ENCODE data around the gene MS4A4A.
"Not testable (repeated sequence)": the region's sequence is repeated elsewhere in the genome, so short reads cannot be mapped to it uniquely, and the experiment has no call there.

The MS4A4A gene

DNA sequence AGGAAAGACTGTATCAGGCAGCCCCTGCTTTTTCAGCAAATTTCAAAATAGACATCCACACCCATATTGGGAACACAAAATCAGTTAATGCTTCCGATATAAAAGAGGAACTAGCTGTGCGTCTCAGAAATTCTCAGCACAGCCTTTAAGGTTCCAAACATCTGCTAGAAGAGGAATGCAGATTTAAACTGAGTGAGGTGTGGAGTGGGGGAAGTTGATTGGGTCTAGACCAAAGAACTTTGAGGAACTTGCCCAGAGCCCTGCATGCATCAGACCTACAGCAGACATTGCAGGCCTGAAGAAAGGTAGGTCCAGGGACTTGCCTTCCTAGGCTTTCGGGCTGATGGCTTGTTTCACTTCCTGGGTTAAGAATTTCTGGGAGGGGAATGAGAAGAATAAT, at the start of gene MS4A4A:
Gene MS4A4A (plus strand): TSS at position 255 of the 400 bp plus-strand sequence. CDS start 10 bp downstream, at position 265.
- DNase-seq = no peak

DNA sequence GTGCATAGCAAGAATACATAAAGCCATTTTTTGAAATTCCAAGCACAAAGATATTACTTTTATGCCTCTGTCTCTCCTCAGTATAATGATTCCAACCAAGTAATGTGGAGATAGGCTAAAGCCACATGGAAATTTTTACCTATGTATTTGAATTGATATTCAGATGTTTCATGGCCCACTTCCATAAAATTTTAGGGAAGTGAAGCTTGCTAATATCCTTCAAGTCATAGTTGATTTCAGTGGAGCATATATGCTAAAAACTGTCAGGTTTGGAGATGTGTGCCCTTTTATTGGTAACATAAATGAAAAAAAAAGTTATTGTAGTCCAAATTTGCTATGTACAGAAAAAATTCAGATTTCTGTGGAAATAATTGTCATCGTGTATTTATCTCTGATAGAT, 49.8 kb upstream of the MS4A4A start:
- no peak for DNase-seq

DNA sequence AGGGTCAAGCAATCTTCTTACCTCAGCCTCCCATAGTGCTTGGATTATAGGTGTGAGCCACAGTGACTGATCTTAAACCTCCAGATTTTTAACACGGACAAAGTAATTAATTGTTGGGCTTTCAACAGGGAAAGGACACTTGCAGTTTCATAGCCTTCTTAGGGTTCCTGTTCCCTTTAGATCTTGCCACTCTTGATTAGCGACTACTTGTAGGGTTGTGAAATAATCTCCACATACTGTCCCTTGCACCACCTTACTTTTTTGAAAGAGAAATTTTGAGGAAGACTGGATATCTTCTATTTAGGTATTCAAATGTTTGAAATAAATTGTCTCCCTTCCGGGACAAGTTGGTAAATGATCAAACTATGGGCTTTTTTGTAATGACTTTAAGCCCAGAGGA, 45.1 kb upstream of the MS4A4A start:
- DNase-seq = no peak

DNA sequence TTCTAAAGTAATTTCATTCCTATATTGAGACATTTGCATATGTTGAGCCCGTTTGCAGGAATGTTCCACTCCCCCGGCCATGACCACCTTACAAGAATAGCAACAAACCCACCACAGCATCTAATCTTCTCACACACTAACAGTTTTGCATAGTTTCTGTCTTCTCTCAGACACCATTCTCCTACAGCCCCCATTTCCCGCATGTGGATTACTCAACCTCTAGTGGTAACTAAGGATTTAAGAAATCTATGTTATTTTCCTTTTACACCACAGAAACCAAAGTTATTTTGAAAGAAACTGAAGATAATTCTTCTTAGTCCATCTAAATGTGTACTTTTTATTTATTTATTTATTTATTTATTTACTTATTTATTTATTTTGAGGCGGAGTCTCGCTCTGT, 39.8 kb upstream of the MS4A4A start:
- no peak for DNase-seq

DNA sequence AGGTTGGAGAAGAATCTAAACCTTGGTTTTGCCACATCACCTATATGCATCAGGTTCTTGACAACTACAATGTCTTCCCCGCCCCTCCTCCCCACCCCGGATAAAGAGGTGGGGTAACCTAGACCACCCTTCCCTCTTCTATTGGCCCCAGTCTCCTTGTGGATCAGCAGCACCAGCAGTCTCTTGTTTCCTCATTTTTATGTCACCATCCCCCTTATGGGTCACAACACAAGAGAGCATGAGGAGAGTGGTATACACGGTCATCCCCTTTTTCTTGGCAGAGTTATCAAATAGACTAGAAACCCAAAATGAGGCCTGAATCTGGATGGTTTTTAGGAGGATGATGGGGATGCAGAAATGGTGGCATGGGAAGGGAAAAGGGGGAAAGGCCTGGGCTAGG, 38.7 kb upstream of the MS4A4A start:
- no peak for DNase-seq

DNA sequence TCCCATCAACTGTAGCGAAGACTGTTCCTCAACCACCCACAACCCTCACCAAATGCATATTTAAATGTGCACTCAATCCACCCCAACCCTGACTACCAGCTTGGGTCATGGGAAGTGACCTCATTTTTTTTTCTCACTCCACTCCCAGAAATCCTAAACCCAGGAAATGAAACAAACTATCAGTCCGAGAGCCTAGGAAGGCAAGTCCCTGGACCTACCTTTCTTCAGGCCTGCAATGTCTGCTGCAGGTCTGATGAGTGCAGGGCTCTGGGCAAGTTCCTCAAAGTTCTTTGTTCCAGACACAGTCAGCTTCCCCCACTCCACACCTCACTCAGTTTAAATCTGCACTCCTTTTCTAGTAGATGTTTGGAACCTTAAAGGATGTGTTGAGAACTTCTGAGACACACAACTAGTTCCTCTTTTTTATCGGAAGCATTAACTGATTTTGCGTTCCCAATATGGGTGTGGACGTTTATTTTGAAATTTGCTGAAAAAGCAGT, 37.7 kb upstream of the MS4A4A start, which contains the start of gene MS4A4E:
Gene MS4A4E (minus strand): TSS at position 398 of the 500 bp plus-strand sequence. CDS start 13,082 bp downstream, outside the sequence.
- DNase-seq = no peak

DNA sequence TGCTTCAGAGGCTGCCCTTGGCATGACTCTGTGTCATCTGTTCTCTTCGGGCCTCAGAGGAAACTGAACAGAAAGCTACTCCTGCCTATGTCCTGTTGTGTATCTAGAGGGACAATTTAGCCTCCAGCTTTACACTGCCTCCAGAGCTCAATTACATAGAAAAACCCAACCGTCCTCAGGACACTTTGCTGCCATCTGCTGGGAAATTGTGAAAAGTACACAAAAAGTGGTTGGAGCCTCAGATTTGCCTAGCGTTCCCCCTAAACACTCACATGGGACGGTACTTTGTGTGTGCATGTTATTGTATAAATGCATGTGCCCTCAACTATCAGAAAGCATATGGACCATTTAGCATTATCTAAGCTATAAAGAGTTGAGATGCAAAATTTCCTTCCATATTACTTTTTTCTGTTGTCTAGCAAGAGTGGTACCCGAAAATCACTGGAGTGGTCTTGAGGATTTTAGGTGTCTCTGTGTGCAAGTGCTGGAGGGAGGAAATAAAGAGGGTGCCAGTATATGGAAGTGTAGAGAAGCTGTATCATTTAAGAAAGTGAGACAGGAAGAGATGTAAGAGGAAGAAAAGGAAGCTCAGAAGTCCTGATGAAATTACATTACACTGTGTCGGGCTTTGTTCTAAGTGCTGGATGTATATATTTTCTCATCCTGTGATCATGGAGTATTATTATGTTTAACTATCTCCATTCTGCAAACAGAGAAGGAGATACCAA, 28.8 kb upstream of the MS4A4A start:
- DNase-seq = no peak

- DNase-seq = no peak
Measured at GRCh38 chr11:60252213-60253108, 28.0 kb upstream of the MS4A4A start.

GRCh38 chr11:60257956-60258722, 22.3 kb upstream of the MS4A4A start:
- no peak for DNase-seq

DNA sequence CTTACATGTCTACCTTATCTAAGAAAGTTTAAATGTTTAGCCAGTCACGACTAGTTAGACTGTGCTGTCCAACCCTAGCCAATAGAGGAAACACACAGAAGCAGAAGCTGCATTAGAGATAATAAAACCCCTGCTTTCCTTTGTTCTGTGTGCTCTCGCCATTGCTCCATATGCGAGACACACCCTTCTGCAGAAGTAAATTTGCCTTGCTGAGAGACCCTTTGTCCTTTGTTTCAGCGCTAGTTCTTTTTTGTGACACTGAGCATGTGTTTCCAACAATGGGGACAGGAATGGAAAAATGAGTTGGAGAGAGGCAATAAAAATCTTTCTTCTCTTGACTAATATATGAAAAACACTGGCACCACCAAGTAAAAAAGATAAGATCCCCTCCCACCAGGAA, 19.5 kb upstream of the MS4A4A start:
- no peak for DNase-seq

- no peak for DNase-seq
Measured at GRCh38 chr11:60263402-60263801, 17.1 kb upstream of the MS4A4A start.

- DNase-seq = no peak
Measured at GRCh38 chr11:60264644-60265043, 15.8 kb upstream of the MS4A4A start.

- no peak for DNase-seq
Measured at GRCh38 chr11:60265373-60266214, 14.9 kb upstream of the MS4A4A start.

DNA sequence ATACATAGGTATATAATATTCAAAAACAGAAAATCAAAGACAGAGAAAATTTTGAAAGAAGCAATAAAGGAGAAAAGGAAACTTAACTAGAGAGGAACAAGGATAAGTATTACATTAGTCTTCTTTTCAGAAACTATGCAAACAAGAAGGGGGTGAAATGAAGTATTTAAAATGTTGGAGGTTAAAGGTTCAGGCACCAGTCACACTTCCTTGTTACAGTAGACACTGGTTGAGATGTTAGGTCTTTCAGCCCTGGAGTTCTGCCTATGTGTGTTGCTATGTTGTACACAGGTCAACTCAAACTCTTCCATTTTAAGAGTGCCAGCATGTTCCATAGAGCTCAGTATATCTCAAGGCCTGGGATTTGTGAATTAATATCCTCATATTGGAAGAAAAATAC, 6.0 kb upstream of the MS4A4A start:
- DNase-seq = no peak

GRCh38 chr11:60281485-60281884, 1.0 kb downstream of the MS4A4A start:
- no peak for DNase-seq

DNA sequence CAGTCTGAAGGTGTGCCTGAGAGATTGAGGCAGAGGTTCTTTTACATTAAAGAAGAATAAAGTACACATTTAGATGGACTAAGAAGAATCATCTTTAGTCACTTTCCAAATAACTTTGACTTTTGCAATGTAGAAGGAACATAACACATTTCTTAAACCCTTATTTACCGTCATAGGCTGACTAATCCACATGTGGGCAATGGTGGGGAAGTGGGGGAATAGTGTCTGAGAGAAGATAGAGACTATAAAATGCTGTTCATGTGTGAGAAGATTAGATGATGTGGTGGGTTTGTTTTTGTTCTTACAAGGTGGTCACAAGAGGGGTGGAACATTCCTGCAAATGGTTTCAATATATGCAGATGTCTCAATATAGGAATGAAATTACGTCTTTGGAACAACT, 1.8 kb downstream of the MS4A4A start:
- no peak for DNase-seq

GRCh38 chr11:60285411-60286126, 5.1 kb downstream of the MS4A4A start:
- DNase-seq = not testable (repeated sequence)

DNA sequence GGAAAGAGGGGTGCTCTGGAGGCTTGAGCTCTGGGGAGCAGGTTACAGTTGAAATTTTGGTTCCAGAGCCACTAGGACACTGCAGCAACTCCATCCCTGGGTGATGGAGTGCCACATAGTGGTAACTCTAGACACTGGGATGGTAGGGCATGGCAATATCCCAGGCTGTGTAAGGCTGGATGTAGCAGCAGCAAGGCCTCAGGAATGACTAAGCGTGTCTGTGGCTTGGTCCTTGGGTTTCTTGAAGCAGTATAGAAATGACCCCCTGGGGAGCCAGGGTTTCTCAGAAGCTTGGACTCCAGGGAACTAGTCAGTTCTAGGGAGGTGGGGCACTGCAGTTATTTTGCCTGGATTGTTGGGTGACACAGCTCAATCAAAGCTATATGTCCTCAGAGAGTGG, 8.1 kb downstream of the MS4A4A start:
- no peak for DNase-seq

- DNase-seq = no peak
Measured at GRCh38 chr11:60292145-60292544, 11.7 kb downstream of the MS4A4A start.

GRCh38 chr11:60301178-60301577, 20.7 kb downstream of the MS4A4A start:
- DNase-seq = no peak

GRCh38 chr11:60301884-60302283, 21.4 kb downstream of the MS4A4A start:
- DNase-seq = not testable (repeated sequence)

All from NCI-H1694 treated with DMSO at 0.1 percent for 48 hours (cell line).